IMR-90 (cell line): Measurements from ENCODE around the gene MAPK11. TPM values are rescaled to one million over a fixed set of nuclear protein-coding genes. Genes with fewer than 3 reads are reported as not detected.
A peak's percentile ranks its signal among the peaks of the same experiment; 100 is the strongest.

Experiments
- ATAC-seq: fragments of 200-7000 bp; cut with Tn5 transposase; 2 replicates; pipeline ENCODE4 v1.9.1; 2020; ENCODE audit warnings: low read depth, mild to moderate bottlenecking, moderate library complexity
- BruUV-seq: library from RNA; stranded (reverse); fragments of 400-500 nt; replicated peaks from 2 replicates; lab custom pipeline; 2021; lab: Mats Ljungman, UMichigan
- CTCF ChIA-PET: fragments of 300-600 bp; formaldehyde crosslinking; extraction: SDS; loops from one replicate; lab custom pipeline; 2021; ENCODE audit warnings: antibody characterized with exemption; lab: Yijun Ruan, JAX
- POLR2A ChIA-PET: fragments of 300-600 bp; sonication (Branson Sonifier 250); formaldehyde crosslinking; loops from one replicate; lab custom pipeline; 2022; ENCODE audit warnings: antibody characterized with exemption; ENCODE audit not compliant: unreplicated experiment; lab: Charles Lee
- DNase-seq: peaks from one replicate; pipeline ENCODE4 v3.0.0; 2013
- H2AFZ ChIP-seq: replicated peaks from 2 replicates; pipeline ENCODE3; 2013; ENCODE audit warnings: low read length, mild to moderate bottlenecking; ENCODE audit not compliant: poor library complexity
- H2AK5ac ChIP-seq: 2 replicates; pipeline ENCODE4 v1.6.1; 2013; ENCODE audit warnings: low read depth, low read length, inconsistent platforms
- H2AK9ac ChIP-seq: replicated peaks from 2 replicates; pipeline ENCODE3; 2013; ENCODE audit warnings: mild to moderate bottlenecking, low read depth, low read length, moderate library complexity; ENCODE audit not compliant: poor library complexity
- H2BK120ac ChIP-seq: 2 replicates; pipeline ENCODE4 v1.6.1; 2013; ENCODE audit warnings: low read depth, low read length, inconsistent platforms
- H2BK15ac ChIP-seq: 3 replicates; pipeline ENCODE4 v1.6.1; 2013; ENCODE audit warnings: low read depth, low read length, inconsistent platforms
- H2BK20ac ChIP-seq: 2 replicates; pipeline ENCODE4 v1.6.1; 2013; ENCODE audit warnings: low read depth, mild to moderate bottlenecking, inconsistent platforms, low read length, moderate library complexity
- H2BK5ac ChIP-seq: 2 replicates; pipeline ENCODE4 v1.6.1; 2013; ENCODE audit warnings: mild to moderate bottlenecking, low read depth, low read length, inconsistent platforms; ENCODE audit not compliant: poor library complexity, severe bottlenecking
- H3K14ac ChIP-seq: replicated peaks from 2 replicates; pipeline ENCODE4 v1.6.1; 2013; ENCODE audit warnings: low read depth, low read length, inconsistent platforms
- H3K18ac ChIP-seq: 2 replicates; pipeline ENCODE4 v1.6.1; 2013; ENCODE audit warnings: low read depth, low read length, control low read depth
- H3K23ac ChIP-seq: 2 replicates; pipeline ENCODE4 v1.6.1; 2013; ENCODE audit warnings: low read depth, low read length, inconsistent platforms
- H3K27ac ChIP-seq: 2 replicates; pipeline ENCODE4 v1.5.1; 2013; ENCODE audit warnings: mild to moderate bottlenecking, control low read depth, low read length; ENCODE audit not compliant: insufficient read depth
- H3K27me3 ChIP-seq: 2 replicates; pipeline ENCODE4 v1.6.1; 2013; ENCODE audit warnings: low read length; ENCODE audit not compliant: control insufficient read depth, insufficient read depth
- H3K36me3 ChIP-seq: 2 replicates; pipeline ENCODE4 v1.6.1; 2013; ENCODE audit warnings: low read length, mixed read lengths; ENCODE audit not compliant: control insufficient read depth, insufficient read depth
- H3K4ac ChIP-seq: 2 replicates; pipeline ENCODE4 v1.6.1; 2013; ENCODE audit warnings: low read depth, low read length, inconsistent platforms
- H3K4me1 ChIP-seq: 2 replicates; pipeline ENCODE4 v1.6.1; 2013; ENCODE audit warnings: low read length, mixed read lengths; ENCODE audit not compliant: control insufficient read depth, insufficient read depth
- H3K4me2 ChIP-seq: 2 replicates; pipeline ENCODE4 v1.6.1; 2013; ENCODE audit warnings: low read depth, mild to moderate bottlenecking, control low read depth, low read length, moderate library complexity
- H3K4me3 ChIP-seq: 2 replicates; pipeline ENCODE4 v1.5.1; 2013; ENCODE audit warnings: low read depth, mild to moderate bottlenecking, control low read depth, low read length, moderate library complexity; ENCODE audit not compliant: insufficient read depth
- H3K56ac ChIP-seq: 2 replicates; pipeline ENCODE4 v1.6.1; 2013; ENCODE audit warnings: low read length, inconsistent platforms; ENCODE audit not compliant: insufficient read depth; ENCODE audit errors: extremely low read depth
- H3K79me1 ChIP-seq, 2 experiments: 2 replicates each; pipeline ENCODE4 v1.6.1; 2013; ENCODE audit warnings: low read length in 2 of 2, inconsistent platforms in 1 of 2, low read depth in 1 of 2
- H3K9ac ChIP-seq: 2 replicates; pipeline ENCODE4 v1.6.1; 2013; ENCODE audit warnings: low read depth, low read length, control low read depth
- H3K9me1 ChIP-seq: 2 replicates; pipeline ENCODE4 v1.6.1; 2013; ENCODE audit warnings: low read length, inconsistent platforms; ENCODE audit not compliant: insufficient read depth
- H3K9me3 ChIP-seq: 2 replicates; pipeline ENCODE4 v1.6.1; 2013; ENCODE audit warnings: low read length; ENCODE audit not compliant: control insufficient read depth, insufficient read depth
- H4K20me1 ChIP-seq: 2 replicates; pipeline ENCODE4 v1.6.1; 2013; ENCODE audit warnings: low read length, inconsistent platforms; ENCODE audit not compliant: insufficient read depth
- H4K5ac ChIP-seq: 2 replicates; pipeline ENCODE4 v1.6.1; 2013; ENCODE audit warnings: mild to moderate bottlenecking, low read depth, low read length, control low read depth
- H4K8ac ChIP-seq, 2 experiments: 2 replicates each; pipeline ENCODE4 v1.6.1; 2013; ENCODE audit warnings: low read depth in 2 of 2, low read length in 2 of 2, control low read depth in 1 of 2, inconsistent platforms in 1 of 2
- H4K91ac ChIP-seq: 2 replicates; pipeline ENCODE4 v1.6.1; 2013; ENCODE audit warnings: low read depth, low read length, inconsistent platforms; ENCODE audit not compliant: insufficient read depth
- CEBPB ChIP-seq: IDR thresholded peaks from 2 replicates; pipeline ENCODE4 v1.6.1; 2012; ENCODE audit warnings: low read depth, low read length, improper control_type of control experiment
- CHD1 ChIP-seq: IDR thresholded peaks from 2 replicates; pipeline ENCODE4 v1.6.1; 2012; ENCODE audit warnings: low read depth, low read length, improper control_type of control experiment
- CTCF ChIP-seq: conservative IDR thresholded peaks from 2 replicates; pipeline ENCODE4 v1.5.1; 2012; ENCODE audit warnings: mild to moderate bottlenecking, low read depth, low read length, improper control_type of control experiment
- ELK1 ChIP-seq: fragments of 150-350 bp; IDR thresholded peaks from 2 replicates; pipeline ENCODE4 v1.6.1; 2016; ENCODE audit warnings: low read depth, mild to moderate bottlenecking, low read length, moderate library complexity, borderline replicate concordance
- FOS ChIP-seq: fragments of 150-350 bp; IDR thresholded peaks from 2 replicates; pipeline ENCODE4 v1.6.1; 2016; ENCODE audit warnings: low read depth, low read length
- MXI1 ChIP-seq: IDR thresholded peaks from 2 replicates; pipeline ENCODE4 v1.6.1; 2012; ENCODE audit warnings: low read depth, mild to moderate bottlenecking, low read length, moderate library complexity, borderline replicate concordance
- POLR2A ChIP-seq: IDR thresholded peaks from 2 replicates; pipeline ENCODE4 v1.6.1; 2012; ENCODE audit warnings: mild to moderate bottlenecking, low read depth, low read length
- RFX5 ChIP-seq: IDR thresholded peaks from 2 replicates; pipeline ENCODE4 v1.8.0; 2012; ENCODE audit warnings: low read depth, mild to moderate bottlenecking, low read length, moderate library complexity
- SMC3 ChIP-seq: fragments of 150-350 bp; IDR thresholded peaks from 2 replicates; pipeline ENCODE4 v1.6.1; 2016; ENCODE audit warnings: low read depth, mild to moderate bottlenecking, antibody characterized with exemption, low read length, moderate library complexity
- WGBS, 2 experiments: methylation state at CpG; one replicate each; pipeline versions ENCODE4 v1.1.5 to v1.1.7; 2013; ENCODE audit warnings: missing lambda C conversion rate in 2 of 2; ENCODE audit not compliant: insufficient read length in 1 of 2; ENCODE audit errors: extremely low coverage in 2 of 2; 5-methylcytosine and 5-hydroxymethylcytosine counted together
- dilution Hi-C: fragments of 300-500 bp; cut with HindIII; formaldehyde crosslinking; loops from one replicate; pipeline ENCODE4 v1.14.3; 2018; ENCODE audit warnings: low sequenced_read_pairs; ENCODE audit not compliant: unreplicated experiment
- in situ Hi-C: fragments of 300-500 bp; cut with MboI; formaldehyde crosslinking; loops from 3 replicates; pipeline ENCODE4 v1.14.3; 2019; ENCODE audit warnings: low sequenced_read_pairs, inconsistent platforms, mixed read lengths
- intact Hi-C: fragments of 100-400 bp; cut with micrococcal nuclease; formaldehyde crosslinking; loops from 2 replicates; pipeline ENCODE4 v1.10.0; 2022
- polyA plus RNA-seq, 3 experiments: library from polyadenylated mRNA; depleted of rRNA; stranded (reverse); fragments of >200 nt; gene quantifications; 2 replicates each; pipeline ENCODE4 v1.2.3, GENCODE V29; 2012; ENCODE audit warnings: low replicate concordance in 1 of 3
- total RNA-seq: library from RNA; depleted of rRNA; stranded (reverse); fragments of >200 nt; gene quantifications from 2 replicates; pipeline ENCODE4 v1.2.3, GENCODE V29; 2012

Gene MAPK11
- total and polyA plus RNA-seq, 2 of the 4 experiments (the other 2 are of a cell fraction): 8.1 to 14.4 TPM

GRCh38 chr22:50289942-50290630, 19.9 kb upstream of the MAPK11 start (continued):
- no peak for TF ChIP-seq ELK1

GRCh38 chr22:50289151-50289941, 19.2 kb upstream of the MAPK11 start:
- Histone ChIP-seq H2AK5ac (no peak overlapping the region), H3K4me1 (peaks cover 20% of the 10 kb centered on the region), H4K20me1 (peaks cover 87% of the 10 kb centered on the region), H2BK15ac (no peak overlapping the region), H2AFZ (peak overlapping the region; percentile 43), H3K4me2 (no peak overlapping the region), H3K9me3 (no peaks in the 10 kb centered on the region), H3K23ac (no peak overlapping the region), H3K27ac (no peak overlapping the region), H2BK5ac (no peak overlapping the region), H3K79me1 (peaks cover 14 to 57% of the 10 kb centered on the region in 2 experiments; a peak in 3 of 4 replicates), H3K36me3 (peaks cover 61% of the 10 kb centered on the region), H2BK20ac (no peak overlapping the region), H3K14ac (no peak overlapping the region), H3K9ac (no peak overlapping the region), H2AK9ac (peak overlapping the region; percentile 76), H4K5ac (no peak overlapping the region), H3K56ac (no peak overlapping the region), H3K27me3 (no peaks in the 10 kb centered on the region), H3K4ac (no peak overlapping the region), H2BK120ac (no peak overlapping the region), H3K18ac (no peak overlapping the region), H3K9me1 (peaks cover 1% of the 10 kb centered on the region), H4K8ac (no peak overlapping the region), H3K4me3 (no peak overlapping the region), H4K91ac (no peak overlapping the region)
- ChIA-PET CTCF (no interaction called here), POLR2A (no interaction called here)
- dilution Hi-C loops: no loop called here
- no TSS peak for BruUV-seq
- no peak for DNase-seq
- in situ Hi-C loops: no loop called here
- WGBS, 2 experiments: 97% methylated on average over 41 of the region's 57 CpGs; no CpG with 5 or more reads in 1 of the 2 experiments
- intact Hi-C loops: no loop called here
- no peak for TF ChIP-seq CEBPB
- no peak for TF ChIP-seq FOS
- TF ChIP-seq CTCF: no peak
- TF ChIP-seq POLR2A: no peak
- TF ChIP-seq MXI1: no peak
- no peak for TF ChIP-seq SMC3
- no peak for TF ChIP-seq CHD1
- no peak for TF ChIP-seq RFX5
- ATAC-seq: no peak
